ENCODE data around the gene RUNX1. TPM values are rescaled to one million over a fixed set of nuclear protein-coding genes. Genes with fewer than 3 reads are reported as not detected.

Gene RUNX1
- total RNA-seq, 2 donors from 2014 or later = 21.3 to 23.0 TPM

DNA sequence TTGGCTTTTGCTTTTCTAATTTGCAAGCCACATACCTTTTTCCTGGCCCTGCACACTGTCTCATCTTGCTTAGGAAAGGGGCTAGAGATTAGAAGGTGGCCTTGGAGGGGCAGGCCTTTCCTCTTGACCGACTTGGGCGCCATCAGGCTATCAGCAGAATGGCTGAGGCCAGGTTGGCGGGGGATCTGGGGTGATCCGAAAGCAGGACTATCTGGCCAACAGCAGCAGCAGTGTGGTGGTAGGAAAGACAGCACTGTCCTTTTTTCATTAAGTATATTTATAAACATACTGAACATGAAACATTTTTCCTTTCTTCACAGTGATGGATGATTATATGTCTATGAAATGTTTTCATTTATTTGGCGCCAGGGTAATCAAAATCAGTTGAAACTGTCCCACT lies 23.5 kb upstream of the RUNX1 start:
- DNase-seq = no peak
- Histone ChIP-seq H3K36me3 (no peaks in the 10 kb centered on the region), H3K27ac (peak overlapping the region; percentile 16), H3K27me3 (no peaks in the 10 kb centered on the region), H3K9ac (ENCODE audit: low read depth in 2 of 2, low read length in 2 of 2) (no peak overlapping the region), H3K4me1 (no peaks in the 10 kb centered on the region), H3K9me3 (no peaks in the 10 kb centered on the region), H3K4me3 (no peak overlapping the region)
- intact Hi-C loops (cut with DNase I) = no loop called here
- TF ChIP-seq, protein P1, sequence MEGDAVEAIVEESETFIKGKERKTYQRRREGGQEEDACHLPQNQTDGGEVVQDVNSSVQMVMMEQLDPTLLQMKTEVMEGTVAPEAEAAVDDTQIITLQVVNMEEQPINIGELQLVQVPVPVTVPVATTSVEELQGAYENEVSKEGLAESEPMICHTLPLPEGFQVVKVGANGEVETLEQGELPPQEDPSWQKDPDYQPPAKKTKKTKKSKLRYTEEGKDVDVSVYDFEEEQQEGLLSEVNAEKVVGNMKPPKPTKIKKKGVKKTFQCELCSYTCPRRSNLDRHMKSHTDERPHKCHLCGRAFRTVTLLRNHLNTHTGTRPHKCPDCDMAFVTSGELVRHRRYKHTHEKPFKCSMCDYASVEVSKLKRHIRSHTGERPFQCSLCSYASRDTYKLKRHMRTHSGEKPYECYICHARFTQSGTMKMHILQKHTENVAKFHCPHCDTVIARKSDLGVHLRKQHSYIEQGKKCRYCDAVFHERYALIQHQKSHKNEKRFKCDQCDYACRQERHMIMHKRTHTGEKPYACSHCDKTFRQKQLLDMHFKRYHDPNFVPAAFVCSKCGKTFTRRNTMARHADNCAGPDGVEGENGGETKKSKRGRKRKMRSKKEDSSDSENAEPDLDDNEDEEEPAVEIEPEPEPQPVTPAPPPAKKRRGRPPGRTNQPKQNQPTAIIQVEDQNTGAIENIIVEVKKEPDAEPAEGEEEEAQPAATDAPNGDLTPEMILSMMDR (IDR thresholded peaks at IDR 0.05) = no peak

DNA sequence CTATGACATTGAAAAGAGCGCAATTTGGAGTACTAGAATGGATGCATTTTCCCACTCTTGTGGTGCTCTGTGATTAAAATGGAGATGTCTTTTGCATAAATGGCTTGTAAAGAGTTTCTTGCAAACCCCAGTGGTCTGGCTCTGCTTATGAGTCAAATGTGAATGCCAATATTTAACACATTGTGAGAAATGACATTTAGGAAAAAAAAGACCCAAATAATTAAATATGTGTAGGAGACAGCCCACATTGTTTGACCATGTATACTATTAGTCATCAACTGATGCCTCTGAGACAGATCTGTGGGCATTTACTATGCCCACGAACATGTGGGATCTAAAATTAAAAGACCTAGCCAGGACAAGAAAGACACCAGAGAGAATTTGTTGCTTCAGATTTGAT lies 22.2 kb upstream of the RUNX1 start:
- no peaks in the 10 kb centered on the region for H3K9me3 ChIP-seq
- H3K27me3 ChIP-seq = no peaks in the 10 kb centered on the region
- no peak for DNase-seq
- no peaks in the 10 kb centered on the region for H3K36me3 ChIP-seq
- intact Hi-C loops (cut with DNase I) = no loop called here
- H3K4me3 ChIP-seq = no peak overlapping the region
- TF ChIP-seq, protein P1 (IDR thresholded peaks at IDR 0.05) = no peak
- H3K27ac ChIP-seq = no peak overlapping the region
- no peak overlapping the region for H3K9ac ChIP-seq (ENCODE audit: low read depth in 2 of 2, low read length in 2 of 2)
- H3K4me1 ChIP-seq = no peaks in the 10 kb centered on the region

DNA sequence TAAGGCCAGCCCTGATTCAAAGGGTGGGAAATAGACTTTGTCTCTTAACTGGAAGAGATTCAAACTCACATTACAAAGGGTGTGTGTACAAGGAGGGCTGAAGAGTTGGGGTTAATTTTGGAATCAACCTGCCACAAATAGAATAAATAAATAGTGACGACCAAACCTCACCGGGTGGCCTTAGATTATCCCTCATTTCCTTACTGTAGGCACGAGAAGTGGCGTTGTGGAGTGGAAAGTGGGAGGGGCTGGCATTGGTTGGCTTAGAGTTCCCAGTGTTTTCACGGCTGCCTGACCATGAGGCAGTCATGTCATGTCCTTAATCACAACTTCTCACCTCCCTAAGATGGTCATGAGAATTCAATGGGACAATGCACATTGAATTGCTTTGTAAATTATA lies 21.3 kb upstream of the RUNX1 start:
- Histone ChIP-seq H3K36me3 (no peaks in the 10 kb centered on the region), H3K9ac (ENCODE audit: low read depth in 2 of 2, low read length in 2 of 2) (no peak overlapping the region), H3K9me3 (no peaks in the 10 kb centered on the region), H3K27ac (no peak overlapping the region), H3K27me3 (no peaks in the 10 kb centered on the region), H3K4me3 (no peak overlapping the region), H3K4me1 (no peaks in the 10 kb centered on the region)
- DNase-seq = no peak
- TF ChIP-seq, protein P1 (IDR thresholded peaks at IDR 0.05) = no peak
- intact Hi-C loops (cut with DNase I) = no loop called here

DNA sequence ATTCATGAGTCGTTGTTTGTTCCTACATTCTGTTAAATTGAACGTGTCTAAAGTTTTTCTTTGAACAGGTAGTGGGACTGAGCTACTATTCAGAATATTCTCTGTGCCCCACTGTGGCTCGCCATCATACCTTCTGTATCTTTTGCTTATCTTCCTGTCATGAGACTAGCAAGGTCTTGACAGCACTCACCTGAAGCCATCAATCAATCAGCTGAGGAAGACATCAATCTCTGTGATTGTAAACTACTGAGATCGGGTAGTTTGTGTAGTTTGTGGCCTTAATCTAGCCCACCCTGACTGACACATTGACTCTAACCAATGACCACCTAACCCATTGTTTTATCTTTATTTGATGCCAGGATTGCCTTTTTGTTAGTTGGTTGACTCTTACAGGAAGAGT lies 17.7 kb upstream of the RUNX1 start:
- Histone ChIP-seq H3K27me3 (no peaks in the 10 kb centered on the region), H3K36me3 (no peaks in the 10 kb centered on the region), H3K4me1 (no peaks in the 10 kb centered on the region), H3K27ac (no peak overlapping the region), H3K9me3 (no peaks in the 10 kb centered on the region), H3K4me3 (no peak overlapping the region), H3K9ac (ENCODE audit: low read depth in 2 of 2, low read length in 2 of 2) (no peak overlapping the region)
- TF ChIP-seq, protein P1 (IDR thresholded peaks at IDR 0.05) = no peak
- DNase-seq = no peak
- intact Hi-C loops (cut with DNase I) = no loop called here

DNA sequence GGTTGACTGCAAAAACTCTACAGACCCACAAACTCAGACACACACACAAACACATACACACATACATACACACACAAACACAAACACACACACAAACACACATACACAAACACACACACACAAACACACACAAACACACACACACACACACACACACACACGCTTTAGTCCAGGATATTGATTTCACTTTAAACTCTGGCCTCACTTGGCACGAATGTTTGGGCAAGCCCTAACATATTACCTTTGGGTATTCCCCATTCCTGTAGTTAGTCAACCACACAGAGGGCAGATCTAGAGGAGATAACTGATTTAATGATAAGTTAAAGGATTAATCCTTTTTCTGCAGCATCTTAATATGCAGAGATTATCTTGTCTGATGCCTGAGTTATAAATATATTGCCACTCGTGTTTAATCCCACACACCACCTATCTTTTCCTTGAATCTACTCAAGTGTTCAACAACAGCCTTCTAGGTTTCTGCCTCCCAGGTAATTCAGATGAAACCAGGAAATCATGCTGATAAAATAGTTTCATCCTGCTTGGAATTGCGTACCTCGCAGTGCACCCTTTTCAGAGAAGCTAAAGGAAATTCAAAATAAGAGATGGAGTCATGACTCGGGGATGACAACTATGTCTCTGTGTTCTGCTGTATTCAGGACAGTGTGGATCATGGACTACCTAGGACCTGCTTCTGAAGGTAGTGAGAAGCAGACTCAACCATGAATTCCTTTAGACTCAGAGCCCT lies 14.5 kb upstream of the RUNX1 start:
- Histone ChIP-seq H3K9ac (ENCODE audit: low read depth in 2 of 2, low read length in 2 of 2) (no peak overlapping the region), H3K4me1 (no peaks in the 10 kb centered on the region), H3K27ac (no peak overlapping the region), H3K27me3 (no peaks in the 10 kb centered on the region), H3K36me3 (no peaks in the 10 kb centered on the region), H3K9me3 (no peaks in the 10 kb centered on the region), H3K4me3 (no peak overlapping the region)
- TF ChIP-seq, protein P1 (IDR thresholded peaks at IDR 0.05) = no peak
- no peak for DNase-seq
- intact Hi-C loops (cut with DNase I) = no loop called here
